Measurements from ENCODE around the gene C14orf180. TPM values are rescaled to one million over a fixed set of nuclear protein-coding genes. Genes with fewer than 3 reads are reported as not detected.

The C14orf180 gene
- total RNA-seq, 3 donors from 2014 or later (not counting 1 experiment from before 2014, with no cell fraction given) = not detected

- intact Hi-C loops (cut with micrococcal nuclease) = no loop called here
- Mint-ChIP-seq H3K27me3 (ENCODE audit: low read depth in 2 of 2) (peaks cover 0 to 2% of the 10 kb centered on the region in 2 donors), H3K4me3 (no peak overlapping the region), H3K36me3 (no peaks in the 10 kb centered on the region), H3K9me3 (no peaks in the 10 kb centered on the region), H3K27ac (no peak overlapping the region), H3K4me1 (no peaks in the 10 kb centered on the region)
- H3K36me3 ChIP-seq (ENCODE audit: control insufficient read depth, insufficient read depth, low read length) = no peaks in the 10 kb centered on the region
- no peak overlapping the region for H3K4me3 ChIP-seq (ENCODE audit: low read length)
- ATAC-seq (no peak), DNase-seq (no peak)
- no peak overlapping the region for H3K27ac ChIP-seq (ENCODE audit: low read length)
- H3K27me3 ChIP-seq (ENCODE audit: control insufficient read depth, insufficient read depth, low read length) = no peaks in the 10 kb centered on the region
- no peaks in the 10 kb centered on the region for H3K9me3 ChIP-seq (ENCODE audit: control insufficient read depth, insufficient read depth, low read length)
- 74% methylated on average over 10 of the region's 10 CpGs for WGBS (ENCODE audit: insufficient coverage)
- no peak for TF ChIP-seq CTCF (IDR thresholded peaks at IDR 0.05)
- no peaks in the 10 kb centered on the region for H3K4me1 ChIP-seq (ENCODE audit: control insufficient read depth, insufficient read depth, low read length)
Observed at GRCh38 chr14:104584557-104584956, 5.0 kb downstream of the C14orf180 start.

GRCh38 chr14:104585966-104586697 lies 6.6 kb downstream of the C14orf180 start:
- H3K27ac ChIP-seq (ENCODE audit: low read length) = no peak overlapping the region
- H3K36me3 Mint-ChIP-seq = no peaks in the 10 kb centered on the region
- 87% methylated on average over 24 of the region's 24 CpGs for WGBS (ENCODE audit: insufficient coverage)
- H3K27me3 Mint-ChIP-seq (ENCODE audit: low read depth in 2 of 2) = peaks cover 0 to 2% of the 10 kb centered on the region in 2 donors
- no peak overlapping the region for H3K4me3 Mint-ChIP-seq
- H3K27me3 ChIP-seq (ENCODE audit: control insufficient read depth, insufficient read depth, low read length) = no peaks in the 10 kb centered on the region
- ATAC-seq = no peak
- no peak for TF ChIP-seq CTCF (IDR thresholded peaks at IDR 0.05)
- DNase-seq = no peak
- no peaks in the 10 kb centered on the region for H3K9me3 ChIP-seq (ENCODE audit: control insufficient read depth, insufficient read depth, low read length)
- intact Hi-C loops (cut with micrococcal nuclease) = no loop called here
- no peaks in the 10 kb centered on the region for H3K9me3 Mint-ChIP-seq
- H3K36me3 ChIP-seq (ENCODE audit: control insufficient read depth, insufficient read depth, low read length) = no peaks in the 10 kb centered on the region
- no peaks in the 10 kb centered on the region for H3K4me1 ChIP-seq (ENCODE audit: control insufficient read depth, insufficient read depth, low read length)
- no peak overlapping the region for H3K4me3 ChIP-seq (ENCODE audit: low read length)
- H3K4me1 Mint-ChIP-seq = no peaks in the 10 kb centered on the region
- H3K27ac Mint-ChIP-seq = no peak overlapping the region

- ATAC-seq = no peak
- DNase-seq = no peak
- no peaks in the 10 kb centered on the region for H3K9me3 ChIP-seq (ENCODE audit: control insufficient read depth, insufficient read depth, low read length)
- no peak for TF ChIP-seq CTCF (IDR thresholded peaks at IDR 0.05)
- H3K36me3 ChIP-seq (ENCODE audit: control insufficient read depth, insufficient read depth, low read length) = no peaks in the 10 kb centered on the region
- intact Hi-C loops (cut with micrococcal nuclease) = no loop called here
- Mint-ChIP-seq H3K4me1 (no peaks in the 10 kb centered on the region), H3K9me3 (no peaks in the 10 kb centered on the region), H3K36me3 (no peaks in the 10 kb centered on the region), H3K27me3 (ENCODE audit: low read depth in 2 of 2) (peaks cover 0 to 2% of the 10 kb centered on the region in 2 donors), H3K4me3 (no peak overlapping the region), H3K27ac (no peak overlapping the region)
- H3K4me3 ChIP-seq (ENCODE audit: low read length) = no peak overlapping the region
- WGBS (ENCODE audit: insufficient coverage) = 73% methylated on average over 19 of the region's 19 CpGs
- H3K27ac ChIP-seq (ENCODE audit: low read length) = no peak overlapping the region
- H3K4me1 ChIP-seq (ENCODE audit: control insufficient read depth, insufficient read depth, low read length) = no peaks in the 10 kb centered on the region
- H3K27me3 ChIP-seq (ENCODE audit: control insufficient read depth, insufficient read depth, low read length) = no peaks in the 10 kb centered on the region
Observed at GRCh38 chr14:104586832-104587620, 7.5 kb downstream of the C14orf180 start.
